GM21529 (cell line): ENCODE results near the gene ARL4D.
"Not testable (repeated sequence)": the region's sequence is repeated elsewhere in the genome, so short reads cannot be mapped to it uniquely, and the experiment has no call there.

Experiments used
- ATAC-seq: cut with Tn5 transposase; IDR thresholded peaks from one replicate; pipeline ENCODE4 v1.9.1; 2021; ENCODE audit not compliant: unreplicated experiment

The ARL4D gene

GRCh38 chr17:43419375-43419882 lies 20.6 kb downstream of the ARL4D start:
- not testable (repeated sequence) for ATAC-seq

DNA sequence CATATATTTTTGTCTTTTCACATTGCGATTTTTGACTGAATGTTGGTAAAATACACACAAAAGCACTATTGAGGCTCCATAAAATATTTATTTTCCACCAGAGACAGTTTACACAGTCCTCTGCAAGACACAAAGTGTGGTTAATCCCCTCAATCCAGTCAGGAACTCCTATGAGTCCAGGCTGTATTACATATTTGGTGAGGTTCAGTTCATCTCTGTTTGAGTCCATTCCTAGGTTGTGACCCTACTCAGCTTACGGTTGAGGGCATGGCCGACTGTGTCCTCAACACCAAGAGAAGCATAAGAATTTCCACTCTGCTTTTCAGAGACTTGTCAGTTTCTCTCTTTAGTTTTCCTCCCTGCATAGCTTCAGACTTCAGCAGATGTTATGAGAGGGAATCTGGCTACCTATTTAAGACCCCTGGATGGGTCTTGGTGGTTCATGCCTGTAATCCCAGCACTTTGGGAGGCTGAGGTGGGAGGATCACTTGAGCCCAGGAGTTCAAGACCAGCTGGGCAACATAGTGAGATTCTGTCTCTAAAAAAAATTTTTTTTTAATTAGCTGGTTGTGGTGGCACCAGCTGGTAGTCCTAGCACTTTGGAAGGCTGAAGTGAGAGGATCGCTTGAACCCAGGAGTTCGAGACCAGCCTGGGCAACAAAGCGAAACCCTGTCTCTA lies 25.1 kb downstream of the ARL4D start:
- no peak for ATAC-seq

GRCh38 chr17:43427362-43428043 lies 28.7 kb downstream of the ARL4D start:
- ATAC-seq, result no peak

GRCh38 chr17:43428524-43428923 lies 29.7 kb downstream of the ARL4D start:
- ATAC-seq, result no peak

DNA sequence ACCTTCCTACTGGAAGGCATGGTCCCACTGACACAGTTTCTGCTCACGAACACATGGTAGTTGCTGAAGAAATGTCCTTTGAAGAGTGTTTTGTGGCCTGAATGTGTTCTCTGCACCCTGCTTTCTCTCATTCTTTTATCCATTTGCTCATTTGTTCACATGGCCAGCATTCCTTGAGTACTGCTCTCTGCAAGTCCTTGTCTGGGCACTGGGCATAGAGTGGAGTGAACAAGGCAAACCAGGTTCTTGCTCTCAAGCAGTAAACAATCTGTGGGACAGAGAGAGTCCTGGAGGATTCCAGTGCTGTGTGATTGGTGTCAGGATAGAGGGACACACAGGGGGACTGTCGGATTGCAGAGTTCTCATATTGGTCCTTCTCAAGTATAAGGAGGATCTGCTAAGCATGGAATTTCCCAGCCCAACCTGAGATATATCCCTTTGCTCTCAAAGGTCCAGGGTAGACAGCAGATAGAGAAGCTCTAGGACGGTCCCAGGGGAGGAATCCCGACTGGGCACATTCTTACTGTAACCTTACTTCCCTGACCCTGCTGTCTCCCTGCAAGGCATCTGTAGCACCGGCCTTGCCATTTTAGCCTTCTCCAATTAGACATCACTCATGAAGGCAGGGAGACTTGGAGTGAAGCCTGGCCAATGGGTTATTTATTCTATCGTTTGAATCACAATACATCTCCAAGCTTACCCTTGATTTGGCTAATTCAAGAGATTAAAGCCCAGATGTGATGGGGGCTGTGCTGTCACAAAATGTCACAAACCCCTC lies 32.3 kb downstream of the ARL4D start:
- ATAC-seq, result no peak

DNA sequence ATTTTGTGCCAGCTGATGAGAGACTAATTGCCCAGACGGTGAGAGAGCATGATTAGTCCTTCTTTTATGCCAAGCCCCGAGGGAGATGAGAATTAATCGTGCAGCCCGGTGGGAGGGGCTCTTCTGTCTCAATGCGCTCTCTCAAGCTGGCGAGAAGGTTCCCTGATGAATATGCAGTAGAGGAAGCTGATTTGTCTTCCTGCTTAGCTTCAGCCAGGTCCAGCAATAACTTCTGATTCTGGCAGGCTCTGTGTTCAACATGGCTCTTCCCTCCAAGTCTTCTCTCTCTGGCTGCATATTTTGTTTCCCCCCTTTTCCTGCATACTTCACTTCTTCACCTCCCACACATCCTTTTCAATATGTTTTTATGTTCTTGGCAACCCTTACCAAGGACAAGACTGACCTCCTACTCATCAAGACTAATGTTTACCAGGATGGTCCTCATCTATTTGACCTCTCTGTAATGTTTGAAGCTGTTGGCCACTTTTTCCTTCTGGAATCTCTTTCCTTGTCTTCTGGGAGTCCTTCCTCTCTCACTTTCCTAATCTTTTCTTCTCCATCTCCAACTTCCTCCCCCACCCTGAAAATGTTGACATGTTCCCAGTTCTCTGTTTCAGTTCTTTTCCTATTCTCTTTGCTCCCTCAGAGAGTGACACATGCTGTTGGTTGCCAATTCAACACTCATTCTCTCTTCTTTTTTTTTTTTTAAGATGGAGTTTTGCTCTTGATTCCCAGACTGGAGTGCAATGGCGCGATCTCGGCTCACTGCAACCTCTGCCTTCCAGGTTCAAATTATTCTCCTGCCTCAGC lies 33.1 kb downstream of the ARL4D start:
- no peak for ATAC-seq

- ATAC-seq, result no peak
Measured at GRCh38 chr17:43434902-43435319, 36.1 kb downstream of the ARL4D start.

- ATAC-seq, result no peak
Measured at GRCh38 chr17:43437756-43438155, 39.0 kb downstream of the ARL4D start.

DNA sequence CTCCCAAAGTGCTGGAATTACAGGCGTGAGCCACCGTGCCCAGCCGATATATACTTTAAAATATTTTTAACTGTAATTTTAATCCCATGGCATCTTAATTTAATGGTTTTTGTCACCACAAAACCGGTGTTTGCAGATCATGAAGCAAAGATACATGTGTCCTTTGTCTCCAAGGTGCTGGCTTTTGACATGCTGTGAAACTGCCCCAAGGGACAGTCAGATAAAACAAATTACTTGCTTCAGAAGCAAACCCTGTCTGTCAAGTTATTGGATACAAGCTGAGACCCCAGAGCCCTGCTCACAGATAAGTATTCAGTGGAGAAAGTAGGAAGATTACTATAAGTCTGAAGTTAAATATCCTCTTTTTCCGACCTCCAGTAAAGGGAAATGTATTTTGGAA lies 39.8 kb downstream of the ARL4D start:
- no peak for ATAC-seq

- ATAC-seq, result no peak
Measured at GRCh38 chr17:43439041-43439440, 40.2 kb downstream of the ARL4D start.

DNA sequence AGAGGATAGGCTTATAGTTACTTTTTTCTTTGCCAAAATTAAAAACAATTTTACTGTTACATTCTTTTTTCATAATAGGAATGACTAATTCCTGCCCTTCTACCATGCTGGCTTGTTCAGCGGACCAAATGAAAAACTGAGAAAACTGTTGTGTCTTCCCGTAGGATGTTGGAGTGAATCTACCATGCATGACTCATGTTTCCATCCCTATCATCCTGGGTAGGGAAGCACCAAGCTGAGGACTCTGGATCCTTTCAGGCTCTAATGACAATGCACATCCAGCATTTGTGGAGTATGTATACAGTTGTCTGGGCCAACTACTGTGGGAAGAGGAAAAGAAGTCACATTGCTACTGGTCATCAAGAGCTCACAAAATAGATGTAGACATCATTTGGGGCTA lies 43.9 kb downstream of the ARL4D start:
- no peak for ATAC-seq

DNA sequence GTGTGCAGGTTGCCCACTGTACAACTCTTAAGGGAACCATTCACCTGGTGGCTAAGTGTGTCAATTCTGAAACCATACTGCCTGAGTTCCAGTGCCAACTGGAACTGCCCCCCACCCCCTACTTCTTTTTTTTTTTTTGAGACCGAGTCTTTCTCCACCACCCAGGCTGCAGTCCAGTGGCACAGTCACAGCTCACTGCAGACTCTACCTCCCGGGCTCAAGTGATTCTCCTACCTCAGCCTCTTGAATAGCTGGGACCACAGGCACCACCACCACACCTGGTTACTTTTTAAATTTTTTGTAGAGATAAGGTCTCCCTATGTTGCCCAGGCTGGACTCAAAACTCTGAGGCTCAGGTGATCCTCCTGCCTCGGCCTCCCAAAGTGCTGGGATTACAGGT lies 44.6 kb downstream of the ARL4D start:
- ATAC-seq, result no peak

GRCh38 chr17:43444223-43445008 lies 45.6 kb downstream of the ARL4D start:
- ATAC-seq, result no peak

DNA sequence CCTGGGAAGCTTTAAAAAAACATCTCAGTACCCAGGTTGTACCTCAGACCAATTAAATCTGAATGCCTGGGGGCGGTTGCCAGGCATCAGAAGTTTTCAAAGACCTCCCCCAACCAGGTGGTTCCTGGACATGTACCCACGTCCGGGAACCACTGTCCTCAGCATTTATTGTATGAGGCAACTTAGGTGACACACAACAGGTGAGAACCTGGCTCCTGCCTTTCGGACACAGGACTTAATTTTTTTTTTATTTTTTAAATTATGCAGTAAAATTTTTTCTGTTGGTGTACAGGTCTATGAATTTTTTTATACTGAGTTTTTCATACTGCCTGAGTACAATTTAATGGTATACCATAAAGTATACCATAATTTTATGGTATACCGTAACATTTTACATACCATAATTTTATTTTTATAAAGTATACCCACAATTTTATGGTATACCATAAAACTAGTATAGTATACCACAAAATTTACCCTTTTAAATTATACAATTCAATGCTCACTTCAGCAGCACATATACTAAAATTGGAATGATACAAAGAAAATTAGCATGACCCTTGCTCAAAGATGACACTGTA lies 46.3 kb downstream of the ARL4D start:
- no peak for ATAC-seq

DNA sequence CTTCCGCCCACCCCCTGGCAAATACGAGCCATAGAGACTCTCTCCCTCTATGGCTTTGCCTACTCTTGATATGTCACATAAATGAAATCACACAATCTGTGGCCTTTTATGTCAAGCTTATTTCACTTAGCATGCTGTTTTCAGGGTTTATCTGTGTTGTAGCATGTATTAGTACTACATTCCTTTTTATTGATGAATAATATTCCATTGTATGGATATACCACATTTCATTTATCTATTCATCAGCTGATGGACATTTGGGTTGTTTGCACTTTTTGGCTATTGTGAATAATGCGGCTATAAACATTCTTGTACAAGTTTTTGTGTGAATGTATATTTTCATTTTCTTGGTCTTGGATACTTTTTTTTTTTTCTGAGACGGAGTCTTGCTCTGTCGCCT lies 48.0 kb downstream of the ARL4D start:
- no peak for ATAC-seq

DNA sequence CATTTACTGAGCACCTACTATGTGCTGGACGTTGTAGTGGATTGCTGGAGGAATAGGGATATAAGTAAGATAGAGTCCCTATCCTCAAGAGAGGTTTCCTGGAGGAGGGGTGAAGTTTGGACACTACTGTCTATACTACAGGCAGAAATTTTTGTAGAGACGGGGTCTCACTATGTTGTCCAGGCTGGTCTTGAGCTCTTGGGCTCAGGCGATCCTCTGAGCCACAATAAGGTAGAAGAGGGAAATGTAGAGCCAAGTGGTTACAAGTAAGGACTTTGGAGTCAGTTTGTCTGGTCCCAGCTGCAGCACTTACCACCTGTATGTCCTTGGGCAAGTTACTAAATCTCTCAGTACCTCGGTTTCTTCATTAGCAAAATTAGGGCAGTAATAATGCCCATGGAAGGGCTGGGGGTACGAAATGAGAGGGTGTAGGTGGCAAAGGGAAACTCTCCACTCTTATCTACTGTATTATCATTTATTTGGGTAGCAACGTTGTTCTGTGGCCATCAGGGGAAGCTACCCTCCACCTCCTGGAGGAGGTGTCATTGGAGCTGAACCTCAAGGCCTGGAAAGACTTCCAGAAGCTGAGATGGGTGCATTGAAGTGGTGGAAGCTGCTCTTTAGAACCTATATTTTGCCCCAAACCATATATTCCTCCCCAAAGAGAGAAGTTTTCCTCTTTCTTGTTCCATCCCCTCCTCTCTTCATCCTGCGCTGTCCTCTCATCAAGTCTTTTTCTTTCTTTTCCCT lies 50.1 kb downstream of the ARL4D start:
- ATAC-seq, result no peak

DNA sequence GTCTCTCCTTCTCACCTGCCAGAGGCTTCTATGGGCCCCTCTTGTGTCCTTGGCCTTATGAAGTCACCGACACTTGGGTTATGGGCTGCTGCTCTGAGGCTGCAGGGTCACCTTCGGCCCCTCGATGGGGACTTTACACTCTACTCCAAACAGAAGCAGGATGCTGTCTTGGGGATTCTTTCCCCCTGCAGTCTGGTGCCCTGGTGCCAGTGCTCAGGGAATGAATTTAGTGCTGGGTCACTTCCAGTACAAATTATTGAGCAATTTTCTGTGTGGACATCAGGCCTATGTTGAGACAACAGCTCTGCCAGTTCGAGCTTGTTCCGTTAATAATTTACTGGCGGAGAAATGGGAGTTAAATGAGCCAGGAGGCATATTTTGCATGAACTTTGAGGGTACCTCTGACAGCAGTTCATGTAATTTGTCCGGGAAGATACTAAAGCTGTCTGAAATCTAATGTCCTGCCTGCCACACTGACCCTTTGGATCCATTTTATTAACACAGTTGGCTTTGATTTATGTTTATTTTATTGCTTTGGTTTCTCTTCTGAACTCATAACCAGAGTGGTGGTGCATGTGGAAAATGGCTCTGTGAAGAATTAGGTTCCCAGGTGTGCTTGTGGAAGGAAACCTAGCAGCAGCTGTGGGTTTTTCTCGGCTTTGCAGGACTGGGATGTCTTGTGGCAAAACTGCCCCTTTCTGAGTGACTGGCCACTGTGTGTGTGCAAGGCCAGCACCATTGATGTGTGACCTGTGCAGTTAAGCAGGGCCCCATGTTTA lies 50.9 kb downstream of the ARL4D start:
- no peak for ATAC-seq
